Stomach (tissue), 4 donors: ENCODE data around the gene TP53BP2.

ENCODE experiments used
- CTCF ChIP-seq, 7 experiments: fragments of 450-650 bp in 4 of 7; fragments of 200-600 bp in 3 of 7; sonication (generic) in 3 of 7; IDR thresholded peaks; one replicate each; pipeline ENCODE4 v1.5.1; 2016 to 2019; ENCODE audit warnings: antibody characterized with exemption in 7 of 7, control low read depth in 2 of 7, mild to moderate bottlenecking in 1 of 7
- POLR2A ChIP-seq, 4 donors: fragments of 450-650 bp; IDR thresholded peaks; one replicate each; pipeline ENCODE4 v1.6.1; 2016; ENCODE audit warnings: antibody characterized with exemption in 4 of 4, control low read depth in 2 of 4, mild to moderate bottlenecking in 1 of 4, moderate library complexity in 1 of 4
- POLR2AphosphoS5 ChIP-seq, 3 donors: sonication (generic); formaldehyde crosslinking; IDR thresholded peaks; one replicate each; pipeline ENCODE4 v1.6.1; 2016; ENCODE audit warnings: antibody characterized with exemption in 3 of 3

GRCh38 chr1:223840254-223840653 lies 5.5 kb downstream of the TP53BP2 start:
- TF ChIP-seq CTCF (IDR thresholded peaks at IDR 0.05), result no peak
- no peak for TF ChIP-seq POLR2AphosphoS5 (IDR thresholded peaks at IDR 0.05)
- no peak for TF ChIP-seq POLR2A (IDR thresholded peaks at IDR 0.05)
